Measurements from ENCODE around the gene SLC18B1.

The SLC18B1 gene

GRCh38 chr6:132741281-132741680 lies 57.2 kb downstream of the SLC18B1 start:
- no peak for DNase-seq

GRCh38 chr6:132736239-132736638 lies 62.2 kb downstream of the SLC18B1 start:
- no peak for DNase-seq

DNA sequence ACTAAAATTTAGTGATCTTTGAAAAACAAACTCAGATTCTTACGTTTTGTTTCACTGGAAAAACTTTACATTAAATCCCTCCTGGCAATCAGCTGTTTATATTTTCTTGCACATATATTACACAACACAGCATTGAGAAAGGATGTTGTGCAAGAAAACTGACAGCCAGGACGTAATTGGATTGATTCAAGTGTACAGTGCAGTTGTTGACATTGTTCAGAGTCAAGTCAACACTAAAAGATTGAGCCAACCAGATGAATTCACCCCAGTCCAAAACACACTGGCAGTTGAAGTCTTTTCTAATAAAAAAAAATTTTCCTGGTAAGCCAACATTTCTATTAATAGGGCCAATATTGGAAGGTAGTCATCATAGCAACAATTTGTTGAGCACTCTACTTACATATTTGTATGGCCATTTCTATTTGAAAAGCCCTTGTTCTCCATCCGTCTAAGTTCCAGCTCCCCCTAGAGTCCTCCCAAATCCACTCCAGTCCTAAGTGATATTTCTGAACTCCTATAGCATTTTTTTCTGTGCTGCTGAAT lies 63.7 kb downstream of the SLC18B1 start:
- no peak for DNase-seq

- DNase-seq: no peak
These were observed 64.6 kb downstream of the SLC18B1 start for GRCh38 chr6:132733814-132734213.

DNA sequence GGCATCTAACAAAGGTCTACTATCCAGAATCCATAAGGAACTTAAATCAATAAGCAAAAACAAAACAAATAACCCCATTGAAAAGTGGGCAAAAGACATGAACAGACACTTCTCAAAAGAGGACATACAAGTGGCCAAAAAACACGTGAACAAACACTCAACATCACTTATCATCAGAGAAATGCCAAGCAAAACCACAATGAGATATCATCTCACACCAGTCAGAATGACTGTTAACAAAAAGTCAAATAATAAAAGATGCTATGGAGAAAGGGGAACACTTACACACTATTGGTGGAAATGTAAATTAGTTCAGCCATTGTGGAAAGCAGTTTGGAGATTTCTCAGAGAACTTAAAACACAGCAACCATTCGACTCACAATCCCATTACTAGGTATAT lies 65.2 kb downstream of the SLC18B1 start:
- DNase-seq: no peak

GRCh38 chr6:132731086-132731485 lies 67.4 kb downstream of the SLC18B1 start:
- DNase-seq: no peak

- no peak for DNase-seq
These were observed 67.9 kb downstream of the SLC18B1 start for GRCh38 chr6:132730560-132730959.

DNA sequence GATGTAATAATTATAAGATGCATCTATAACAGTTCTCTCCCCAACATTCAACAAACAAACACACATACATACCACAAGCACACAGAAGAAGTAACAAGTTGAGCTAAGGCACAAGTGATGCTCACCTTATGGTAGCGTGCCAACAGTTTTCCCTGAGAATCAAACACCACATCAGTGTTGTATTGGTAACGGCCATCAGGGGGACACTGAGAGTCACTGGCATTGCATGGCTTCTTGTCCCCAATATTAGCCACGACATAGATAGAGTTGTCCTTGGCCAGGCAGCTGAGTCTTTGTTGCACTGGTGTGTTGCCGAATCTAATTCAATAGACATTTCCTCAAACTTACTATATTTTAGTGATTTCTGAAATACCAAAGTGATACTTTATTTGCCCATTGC lies 69.8 kb downstream of the SLC18B1 start:
- DNase-seq: no peak

DNA sequence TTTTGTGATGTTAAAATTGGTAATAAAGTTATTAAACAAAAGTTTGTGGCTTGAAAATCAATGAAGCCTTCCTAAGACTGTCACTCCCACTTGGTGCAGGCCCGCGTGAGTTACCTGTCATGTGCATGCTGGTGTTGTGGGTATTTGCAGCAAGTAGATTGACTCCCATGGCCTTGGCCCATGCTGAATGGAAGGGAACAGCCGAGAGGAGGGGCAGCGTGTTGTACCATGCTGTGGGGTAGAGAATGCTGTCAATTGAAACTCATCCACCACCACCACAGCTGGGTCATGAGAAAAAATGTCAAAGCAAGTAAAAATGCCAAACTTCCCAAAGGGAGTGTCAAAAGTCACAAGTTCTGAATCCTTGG lies 71.8 kb downstream of the SLC18B1 start:
- no peak for DNase-seq

DNA sequence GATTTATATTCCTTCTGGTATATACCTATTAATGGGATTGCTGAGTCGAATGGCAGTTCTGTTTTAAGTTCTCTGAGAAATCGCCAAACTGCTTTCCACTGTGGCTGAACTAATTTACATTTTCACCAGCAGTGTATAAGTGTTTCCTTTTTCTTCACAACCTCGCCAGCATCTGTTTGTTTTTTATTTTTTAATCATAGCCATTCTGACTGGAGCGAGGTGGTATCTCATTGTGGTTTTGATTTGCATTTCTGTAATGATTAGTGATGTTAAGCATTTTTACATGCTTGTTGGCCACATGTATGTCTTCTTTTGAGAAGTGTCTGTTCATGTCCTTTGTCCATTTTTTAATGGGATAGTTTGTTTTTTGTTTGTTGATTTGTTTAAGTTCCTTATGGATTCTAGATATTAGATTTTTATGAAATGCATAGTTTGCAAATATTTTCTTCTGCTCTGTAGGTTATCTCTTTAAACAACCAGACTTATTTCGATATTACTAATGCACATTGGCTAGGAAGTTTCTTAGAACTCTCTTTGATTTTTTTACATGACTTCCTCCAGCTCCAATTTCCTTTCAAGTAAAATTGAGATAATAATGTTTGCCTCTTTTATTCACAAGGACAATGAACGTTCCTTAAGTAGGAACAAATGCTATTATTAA lies 72.4 kb downstream of the SLC18B1 start:
- no peak for DNase-seq

GRCh38 chr6:132725471-132725870 lies 73.0 kb downstream of the SLC18B1 start:
- DNase-seq: no peak

DNA sequence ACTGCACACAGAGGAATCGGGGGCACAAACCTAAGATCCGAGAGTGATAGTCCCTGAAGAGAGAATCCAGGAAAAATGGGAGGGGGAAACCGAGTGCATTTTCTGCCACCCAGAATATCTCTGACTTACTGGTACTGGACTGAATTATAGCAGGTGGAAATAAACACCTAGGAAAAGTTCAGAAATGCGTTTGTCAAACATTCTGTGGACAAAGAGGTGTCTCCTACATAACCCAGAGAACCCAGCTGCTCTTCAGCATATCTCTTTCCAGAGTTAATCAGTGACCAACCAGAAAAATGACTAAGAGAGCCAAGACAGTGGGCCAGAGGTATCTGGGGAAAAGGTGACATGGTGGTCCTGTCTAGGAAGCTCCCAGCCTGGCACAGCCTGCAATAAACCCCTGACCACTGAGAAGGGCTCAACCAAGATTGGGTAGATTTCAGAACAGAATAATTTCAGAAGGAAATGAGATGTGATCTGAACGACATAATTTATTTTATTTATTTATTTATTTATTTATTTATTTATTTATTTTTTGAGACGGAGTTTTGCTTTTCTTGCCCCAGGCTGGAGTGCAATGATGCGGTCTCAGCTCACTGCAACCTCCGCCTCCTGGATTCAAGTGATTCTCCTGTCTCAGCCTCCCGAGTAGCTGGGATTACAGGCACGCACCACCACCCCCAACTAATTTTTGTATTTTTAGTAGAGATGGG lies 78.5 kb downstream of the SLC18B1 start:
- DNase-seq: no peak
